Stimulated activated naive CD4-positive, alpha-beta T cell (primary cell): ENCODE results near the gene AGPAT2.
A peak's percentile ranks its signal among the peaks of the same experiment; 100 is the strongest.
"Not testable (repeated sequence)": the region's sequence is repeated elsewhere in the genome, so short reads cannot be mapped to it uniquely, and the experiment has no call there.

ENCODE experiments used
- DNase-seq, 6 experiments: peaks; one replicate each; lab custom pipeline; 2025; lab: John Stamatoyannopoulos, UW

The AGPAT2 gene

GRCh38 chr9:136720251-136720897 lies 33.1 kb upstream of the AGPAT2 start:
- no peak for DNase-seq

GRCh38 chr9:136719195-136719880 lies 32.1 kb upstream of the AGPAT2 start:
- DNase-seq = no peak

GRCh38 chr9:136718345-136719194 lies 31.3 kb upstream of the AGPAT2 start:
- DNase-seq = no peak

DNA sequence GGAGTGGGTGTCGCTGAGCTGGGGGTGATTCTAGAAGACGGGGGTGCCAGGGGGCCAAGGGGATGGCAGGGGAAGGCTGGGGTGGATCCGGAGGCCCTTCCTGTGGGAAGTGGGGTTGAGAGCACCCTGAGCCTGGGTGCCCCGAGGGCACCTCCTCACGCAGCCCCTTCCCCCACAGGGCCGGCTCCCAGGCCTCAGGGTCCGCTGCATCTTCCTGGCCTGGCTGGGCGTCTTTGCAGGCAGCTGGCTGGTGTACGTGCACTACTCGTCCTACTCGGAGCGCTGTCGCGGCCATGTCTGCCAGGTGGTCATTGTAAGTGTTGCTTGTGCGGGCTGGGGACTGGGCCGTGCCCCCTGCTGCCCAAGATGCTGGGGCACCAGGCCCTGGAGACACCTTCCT lies 30.1 kb upstream of the AGPAT2 start:
- DNase-seq = no peak

- no peak for DNase-seq
These were observed 27.6 kb upstream of the AGPAT2 start for GRCh38 chr9:136714893-136715274.

DNA sequence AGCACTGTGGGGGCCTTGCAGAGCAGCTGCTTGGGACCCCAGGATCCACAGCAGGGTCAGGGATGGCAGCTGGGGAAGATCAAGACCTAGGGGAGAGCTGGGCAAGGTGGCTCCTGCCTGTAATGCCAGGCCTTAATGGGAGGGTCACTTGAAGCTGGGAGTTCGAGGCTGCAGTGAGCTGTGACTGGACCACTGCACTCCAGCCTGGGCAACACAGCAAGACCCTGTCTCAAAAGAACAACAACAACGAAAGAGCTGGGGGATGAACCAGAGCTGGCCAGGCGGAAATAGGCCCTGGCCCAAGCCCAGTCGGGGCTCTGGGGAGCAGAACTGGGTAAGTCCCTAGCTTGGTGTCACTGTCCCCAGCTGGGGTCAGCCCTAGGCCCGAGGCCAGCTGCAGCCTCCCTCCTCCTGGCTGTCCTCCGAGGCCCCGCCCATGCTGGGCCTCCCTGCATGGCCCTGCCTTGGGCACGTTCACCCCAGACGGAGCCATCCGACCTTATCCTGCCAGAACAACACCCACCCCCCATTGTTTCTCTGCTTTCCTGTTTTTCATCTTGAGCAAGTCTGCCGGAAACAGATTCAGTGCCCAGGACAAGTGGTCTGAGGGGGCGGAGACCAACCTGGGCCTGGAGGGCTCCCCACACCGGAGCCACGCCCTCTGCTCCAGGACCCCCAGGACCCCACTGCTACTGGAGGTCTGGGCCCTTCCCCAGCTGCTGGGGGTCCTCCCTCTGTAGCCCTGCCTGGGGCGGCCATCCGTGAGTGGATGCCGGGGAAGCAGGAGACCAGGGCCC lies 27.0 kb upstream of the AGPAT2 start:
- DNase-seq = no peak

DNA sequence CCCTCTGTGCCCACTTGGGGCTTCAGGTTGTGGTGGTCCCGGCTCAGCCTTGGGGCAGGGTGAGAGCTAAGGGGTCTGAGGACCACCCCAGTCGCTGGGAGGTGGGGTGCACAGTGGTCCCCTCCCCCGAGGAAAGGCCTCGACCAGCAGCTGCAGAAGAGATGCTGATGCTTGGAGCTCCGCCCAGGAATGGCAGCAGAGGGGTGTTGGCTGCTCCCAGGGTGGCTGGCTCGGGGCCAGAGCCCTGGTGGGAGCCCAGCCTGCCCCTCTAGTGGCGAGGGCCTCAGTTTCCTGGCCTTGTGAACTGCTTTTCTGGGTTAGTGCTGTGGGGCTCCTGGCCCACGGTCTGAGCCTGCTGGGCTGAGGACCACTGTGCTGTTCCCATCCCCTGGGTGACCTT lies 26.3 kb upstream of the AGPAT2 start:
- DNase-seq = no peak

DNA sequence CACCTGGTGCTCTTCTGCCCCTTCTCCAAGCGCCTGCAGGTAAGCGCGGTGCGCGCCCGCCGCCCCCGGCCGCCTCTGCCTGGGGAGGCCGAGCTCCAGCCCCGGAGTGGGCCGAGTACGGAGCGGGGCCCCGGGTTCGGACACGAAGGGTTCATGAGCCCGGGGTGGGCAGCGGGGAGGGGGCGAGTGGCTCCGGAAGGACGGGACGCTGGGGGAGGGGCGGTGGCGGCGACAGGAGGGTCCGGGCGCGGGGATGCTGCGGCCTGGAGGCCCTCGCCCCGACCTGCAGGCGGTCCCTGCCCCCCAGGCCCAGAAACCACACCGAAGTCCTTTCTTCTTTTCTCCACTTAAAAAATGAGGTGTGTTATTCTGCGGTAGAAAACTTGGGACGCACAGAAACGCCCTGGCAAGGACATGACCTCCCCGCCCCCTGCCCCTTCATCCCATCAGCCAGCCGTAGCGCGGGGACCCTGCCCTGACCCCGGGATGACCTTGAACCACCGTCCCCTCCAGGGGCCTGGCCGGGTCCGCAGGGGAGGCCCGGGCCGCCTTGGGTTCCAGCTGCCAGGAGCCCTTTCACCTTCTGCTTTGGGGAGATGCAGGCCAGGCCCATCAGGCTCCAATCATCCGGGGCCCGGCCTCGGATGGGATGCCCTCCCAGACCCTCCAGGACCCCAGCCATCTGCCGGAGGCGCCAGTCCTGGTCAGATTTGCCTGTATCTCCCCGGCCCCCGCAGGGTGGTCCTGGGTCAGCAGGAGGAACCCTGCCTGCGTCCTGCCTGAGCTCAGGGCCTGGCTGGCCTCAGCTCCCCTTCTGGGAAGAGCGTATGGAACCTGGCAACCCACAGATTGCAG lies 25.7 kb upstream of the AGPAT2 start:
- no peak for DNase-seq

GRCh38 chr9:136711751-136712689 lies 24.8 kb upstream of the AGPAT2 start, which contains the start of gene DIPK1B:
DIPK1B (plus strand) TSS chr9:136712572; CDS start chr9:136712666, 94 bp downstream.
- peak in 2 of 6 experiments; percentile 14 to 22 for DNase-seq

GRCh38 chr9:136711219-136711648 lies 24.0 kb upstream of the AGPAT2 start:
- not testable (repeated sequence) for DNase-seq

DNA sequence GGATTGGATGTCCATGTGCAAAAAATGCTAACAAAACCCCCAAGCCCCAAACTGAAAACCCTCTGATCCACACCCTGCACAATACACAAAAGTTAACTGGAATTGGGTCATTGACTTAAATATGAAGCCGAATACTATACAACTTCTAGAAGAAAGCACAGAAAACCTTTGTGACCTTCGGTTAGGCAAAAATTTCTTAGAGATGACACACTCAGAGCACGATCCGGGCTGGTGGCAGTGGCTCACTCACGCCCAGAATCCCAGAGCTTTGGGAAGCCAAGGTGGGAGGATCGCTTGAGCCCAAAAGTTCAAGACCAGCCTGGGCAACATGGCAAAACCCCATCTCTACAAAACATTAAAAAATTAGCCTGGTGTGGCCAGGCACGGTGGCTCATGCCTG lies 23.3 kb upstream of the AGPAT2 start:
- DNase-seq = no peak

- DNase-seq = no peak
These were observed 22.3 kb upstream of the AGPAT2 start for GRCh38 chr9:136709454-136710109.

GRCh38 chr9:136707849-136708517 lies 20.7 kb upstream of the AGPAT2 start:
- no peak for DNase-seq

GRCh38 chr9:136707011-136707410 lies 19.8 kb upstream of the AGPAT2 start:
- DNase-seq = no peak

GRCh38 chr9:136705564-136705963 lies 18.3 kb upstream of the AGPAT2 start:
- no peak for DNase-seq

DNA sequence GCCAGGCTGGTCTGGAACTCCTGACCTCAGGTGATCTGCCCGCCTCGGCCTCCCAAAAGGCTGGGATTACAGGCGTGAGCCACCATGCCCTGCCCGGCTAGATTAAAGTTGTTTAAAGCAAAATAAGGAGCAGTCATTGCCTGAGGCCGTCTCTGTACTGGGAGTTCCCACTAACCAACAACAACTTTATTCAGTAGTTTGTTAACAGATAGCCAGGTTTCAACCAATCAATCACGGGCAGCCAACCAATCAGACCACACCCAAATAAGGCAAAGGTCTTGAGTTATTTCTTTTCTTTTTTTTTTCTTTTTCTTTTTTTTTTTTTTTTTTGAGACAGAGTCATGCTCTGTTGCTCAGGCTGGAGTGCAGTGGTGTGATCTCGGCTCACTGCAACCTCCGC lies 17.5 kb upstream of the AGPAT2 start:
- DNase-seq = not testable (repeated sequence)

GRCh38 chr9:136703276-136703860 lies 16.1 kb upstream of the AGPAT2 start:
- DNase-seq = no peak

DNA sequence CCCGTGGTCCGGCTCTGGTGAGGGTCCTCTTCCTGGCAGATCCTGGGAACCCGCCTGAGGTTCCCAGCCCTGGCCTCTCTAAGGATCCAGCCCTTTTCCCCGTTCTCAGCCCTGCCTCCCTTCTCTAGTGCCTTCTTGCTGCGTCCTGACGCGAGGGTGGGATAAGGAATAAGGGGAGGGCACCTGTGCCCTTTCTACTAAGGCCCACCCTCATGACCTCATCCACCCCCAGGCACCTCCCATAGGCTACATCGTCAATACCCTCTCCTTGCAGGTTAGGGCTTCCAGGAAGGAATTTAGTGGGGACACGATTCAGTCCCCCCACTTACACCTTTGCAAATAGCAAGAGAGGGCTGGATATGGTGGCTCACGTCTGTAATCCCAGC lies 14.4 kb upstream of the AGPAT2 start:
- DNase-seq = no peak
